ENCODE results near the gene SND1.

The SND1 gene

DNA sequence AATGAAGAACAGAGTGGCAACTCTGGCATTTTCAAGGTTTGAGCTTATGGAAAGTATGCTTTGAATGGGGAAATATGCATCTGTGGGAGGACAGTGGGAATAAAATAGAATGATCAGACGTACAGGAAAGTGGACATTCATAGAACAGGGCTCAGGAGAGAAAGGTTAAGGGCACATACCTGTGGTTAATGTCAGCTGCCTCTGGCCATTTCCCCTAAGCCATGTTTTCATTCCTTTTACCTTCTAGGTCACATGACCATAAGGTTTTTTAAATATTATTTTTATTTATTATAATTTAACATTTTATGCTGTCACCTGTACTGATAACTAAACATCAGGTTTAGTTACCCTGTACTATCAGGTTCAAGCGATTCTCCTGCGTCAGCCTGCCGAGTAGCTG lies 326.4 kb downstream of the SND1 start:
- Histone ChIP-seq H3K9me2 (replicated peaks; ENCODE audit: control insufficient read depth, low read length) (no peaks in the 10 kb centered on the region), H3K36me3 (ENCODE audit: control insufficient read depth, low read length) (peaks cover 42% of the 10 kb centered on the region), H3F3A (ENCODE audit: control insufficient read depth, insufficient read depth) (no peaks in the 10 kb centered on the region), H3K4me2 (ENCODE audit: low read length) (no peak overlapping the region), H3K27ac (ENCODE audit: low read depth, low read length) (no peak overlapping the region), H4K20me1 (ENCODE audit: control insufficient read depth, insufficient read depth, low read depth, low read length) (no peaks in the 10 kb centered on the region), H3K27me3 (ENCODE audit: control insufficient read depth, low read length) (no peaks in the 10 kb centered on the region), H3K4me3 (ENCODE audit: low read length) (no peak overlapping the region), H3K79me2 (ENCODE audit: control insufficient read depth, low read length) (no peaks in the 10 kb centered on the region), H3K4me1 (ENCODE audit: control insufficient read depth, low read length) (no peaks in the 10 kb centered on the region), H3K9me3 (ENCODE audit: control insufficient read depth, insufficient read depth, low read length) (peaks cover 9% of the 10 kb centered on the region; the same call in 1 of the 2 replicates)
- TF ChIP-seq, protein P1, sequence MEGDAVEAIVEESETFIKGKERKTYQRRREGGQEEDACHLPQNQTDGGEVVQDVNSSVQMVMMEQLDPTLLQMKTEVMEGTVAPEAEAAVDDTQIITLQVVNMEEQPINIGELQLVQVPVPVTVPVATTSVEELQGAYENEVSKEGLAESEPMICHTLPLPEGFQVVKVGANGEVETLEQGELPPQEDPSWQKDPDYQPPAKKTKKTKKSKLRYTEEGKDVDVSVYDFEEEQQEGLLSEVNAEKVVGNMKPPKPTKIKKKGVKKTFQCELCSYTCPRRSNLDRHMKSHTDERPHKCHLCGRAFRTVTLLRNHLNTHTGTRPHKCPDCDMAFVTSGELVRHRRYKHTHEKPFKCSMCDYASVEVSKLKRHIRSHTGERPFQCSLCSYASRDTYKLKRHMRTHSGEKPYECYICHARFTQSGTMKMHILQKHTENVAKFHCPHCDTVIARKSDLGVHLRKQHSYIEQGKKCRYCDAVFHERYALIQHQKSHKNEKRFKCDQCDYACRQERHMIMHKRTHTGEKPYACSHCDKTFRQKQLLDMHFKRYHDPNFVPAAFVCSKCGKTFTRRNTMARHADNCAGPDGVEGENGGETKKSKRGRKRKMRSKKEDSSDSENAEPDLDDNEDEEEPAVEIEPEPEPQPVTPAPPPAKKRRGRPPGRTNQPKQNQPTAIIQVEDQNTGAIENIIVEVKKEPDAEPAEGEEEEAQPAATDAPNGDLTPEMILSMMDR (IDR thresholded peaks at IDR 0.05; ENCODE audit: low read depth, low read length, poor library complexity, severe bottlenecking), result no peak
- TF ChIP-seq EZH2phosphoT487 (IDR thresholded peaks at IDR 0.05; ENCODE audit: borderline replicate concordance, low read length), result no peak

DNA sequence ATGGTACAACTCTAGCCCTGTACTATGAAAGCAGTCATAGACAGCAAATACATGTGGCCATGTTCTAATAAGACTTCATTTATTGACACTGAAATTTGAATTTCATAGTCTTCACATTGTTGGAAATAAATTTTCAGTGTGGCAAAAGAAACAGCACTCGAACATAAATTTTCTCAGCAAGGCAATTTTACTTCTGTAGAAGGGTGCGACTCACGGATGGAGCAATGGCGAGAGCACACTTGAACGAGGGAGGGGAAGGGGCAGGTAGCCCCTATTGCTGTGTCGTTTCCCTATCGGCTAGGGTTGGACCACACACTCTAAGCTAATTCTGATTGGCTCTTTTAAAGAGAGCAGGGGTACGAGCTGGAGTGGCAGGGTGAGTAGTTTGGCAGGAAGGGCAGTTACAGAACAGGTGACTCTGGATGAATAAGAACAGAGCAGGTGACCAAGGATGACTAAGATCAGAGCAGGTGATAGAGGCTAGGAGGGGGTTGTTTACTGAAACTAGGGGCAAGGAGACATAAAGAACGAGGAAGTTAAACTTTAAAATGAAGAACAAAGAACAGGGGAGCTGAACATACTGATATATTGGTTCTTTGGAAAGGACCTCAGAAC lies 327.2 kb downstream of the SND1 start:
- TF ChIP-seq, protein P1 (IDR thresholded peaks at IDR 0.05; ENCODE audit: low read depth, low read length, poor library complexity, severe bottlenecking), result no peak
- Histone ChIP-seq H3K9me3 (ENCODE audit: control insufficient read depth, insufficient read depth, low read length) (peaks cover 9% of the 10 kb centered on the region; the same call in 1 of the 2 replicates), H3K4me1 (ENCODE audit: control insufficient read depth, low read length) (no peaks in the 10 kb centered on the region), H4K20me1 (ENCODE audit: control insufficient read depth, insufficient read depth, low read depth, low read length) (no peaks in the 10 kb centered on the region), H3K9me2 (replicated peaks; ENCODE audit: control insufficient read depth, low read length) (no peaks in the 10 kb centered on the region), H3K27me3 (ENCODE audit: control insufficient read depth, low read length) (no peaks in the 10 kb centered on the region), H3K4me3 (ENCODE audit: low read length) (no peak overlapping the region), H3F3A (ENCODE audit: control insufficient read depth, insufficient read depth) (no peaks in the 10 kb centered on the region), H3K27ac (ENCODE audit: low read depth, low read length) (no peak overlapping the region), H3K79me2 (ENCODE audit: control insufficient read depth, low read length) (no peaks in the 10 kb centered on the region), H3K36me3 (ENCODE audit: control insufficient read depth, low read length) (peaks cover 39% of the 10 kb centered on the region), H3K4me2 (ENCODE audit: low read length) (no peak overlapping the region)

DNA sequence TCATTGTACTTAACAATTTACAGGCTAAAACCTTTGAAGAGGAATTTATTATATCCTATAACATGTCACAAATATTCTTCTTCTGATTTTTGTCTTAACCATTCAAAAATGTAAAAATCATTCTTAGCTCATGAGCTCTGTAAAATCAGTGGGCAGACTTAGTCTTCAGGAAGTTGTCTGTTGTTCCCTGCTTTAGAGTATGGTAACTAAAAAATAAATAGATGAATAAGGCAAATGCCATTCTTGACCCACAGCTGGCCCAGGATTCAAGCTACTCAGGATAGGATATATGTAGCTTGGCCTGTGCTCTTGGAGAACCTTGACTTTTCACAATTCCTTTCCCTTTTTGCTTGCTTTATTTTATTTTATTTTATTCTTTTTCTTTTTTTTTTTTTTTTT lies 327.7 kb downstream of the SND1 start:
- no peaks in the 10 kb centered on the region for H3K9me2 ChIP-seq (replicated peaks; ENCODE audit: control insufficient read depth, low read length)
- H3K4me2 ChIP-seq (ENCODE audit: low read length), result no peak overlapping the region
- no peaks in the 10 kb centered on the region for H3K79me2 ChIP-seq (ENCODE audit: control insufficient read depth, low read length)
- H3K36me3 ChIP-seq (ENCODE audit: control insufficient read depth, low read length), result peaks cover 34% of the 10 kb centered on the region
- no peaks in the 10 kb centered on the region for H3F3A ChIP-seq (ENCODE audit: control insufficient read depth, insufficient read depth)
- peaks cover 9% of the 10 kb centered on the region; the same call in 1 of the 2 replicates for H3K9me3 ChIP-seq (ENCODE audit: control insufficient read depth, insufficient read depth, low read length)
- no peak for TF ChIP-seq EZH2phosphoT487 (IDR thresholded peaks at IDR 0.05; ENCODE audit: borderline replicate concordance, low read length)
- TF ChIP-seq, protein P1 (IDR thresholded peaks at IDR 0.05; ENCODE audit: low read depth, low read length, poor library complexity, severe bottlenecking), result no peak
- no peak overlapping the region for H3K4me3 ChIP-seq (ENCODE audit: low read length)
- no peaks in the 10 kb centered on the region for H4K20me1 ChIP-seq (ENCODE audit: control insufficient read depth, insufficient read depth, low read depth, low read length)
- no peaks in the 10 kb centered on the region for H3K27me3 ChIP-seq (ENCODE audit: control insufficient read depth, low read length)
- H3K27ac ChIP-seq (ENCODE audit: low read depth, low read length), result no peak overlapping the region
- no peaks in the 10 kb centered on the region for H3K4me1 ChIP-seq (ENCODE audit: control insufficient read depth, low read length)
